Measurements from ENCODE around the gene PDXK. TPM values are rescaled to one million over a fixed set of nuclear protein-coding genes. Genes with fewer than 3 reads are reported as not detected.

Gene PDXK
- total and polyA plus RNA-seq, 9 of the 15 experiments (the other 6 are each of a cell fraction or from before 2014, with no cell fraction given) = 5.6 to 162 (median 76.5) TPM

DNA sequence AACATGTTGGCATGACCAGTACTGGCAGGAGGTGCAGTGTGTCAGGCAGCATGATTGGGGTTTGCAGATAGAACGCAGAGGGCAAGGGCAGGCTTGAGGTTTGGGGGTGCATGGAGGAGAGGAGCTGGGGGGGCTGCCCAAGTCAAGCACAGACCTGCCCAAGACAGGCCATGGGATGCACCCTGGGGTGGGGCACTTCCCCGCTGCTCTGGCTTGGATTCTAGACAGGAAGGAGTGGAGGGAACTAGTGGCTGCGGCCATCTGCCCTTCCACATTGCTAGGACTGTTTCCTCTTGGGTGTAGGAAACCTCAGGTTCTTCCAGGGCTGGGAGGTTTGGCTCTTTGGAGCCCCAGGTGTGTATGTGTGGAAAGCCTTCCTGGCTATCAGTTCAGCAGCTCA lies 3.0 kb downstream of the PDXK start (continued):
- TF ChIP-seq, protein P1, sequence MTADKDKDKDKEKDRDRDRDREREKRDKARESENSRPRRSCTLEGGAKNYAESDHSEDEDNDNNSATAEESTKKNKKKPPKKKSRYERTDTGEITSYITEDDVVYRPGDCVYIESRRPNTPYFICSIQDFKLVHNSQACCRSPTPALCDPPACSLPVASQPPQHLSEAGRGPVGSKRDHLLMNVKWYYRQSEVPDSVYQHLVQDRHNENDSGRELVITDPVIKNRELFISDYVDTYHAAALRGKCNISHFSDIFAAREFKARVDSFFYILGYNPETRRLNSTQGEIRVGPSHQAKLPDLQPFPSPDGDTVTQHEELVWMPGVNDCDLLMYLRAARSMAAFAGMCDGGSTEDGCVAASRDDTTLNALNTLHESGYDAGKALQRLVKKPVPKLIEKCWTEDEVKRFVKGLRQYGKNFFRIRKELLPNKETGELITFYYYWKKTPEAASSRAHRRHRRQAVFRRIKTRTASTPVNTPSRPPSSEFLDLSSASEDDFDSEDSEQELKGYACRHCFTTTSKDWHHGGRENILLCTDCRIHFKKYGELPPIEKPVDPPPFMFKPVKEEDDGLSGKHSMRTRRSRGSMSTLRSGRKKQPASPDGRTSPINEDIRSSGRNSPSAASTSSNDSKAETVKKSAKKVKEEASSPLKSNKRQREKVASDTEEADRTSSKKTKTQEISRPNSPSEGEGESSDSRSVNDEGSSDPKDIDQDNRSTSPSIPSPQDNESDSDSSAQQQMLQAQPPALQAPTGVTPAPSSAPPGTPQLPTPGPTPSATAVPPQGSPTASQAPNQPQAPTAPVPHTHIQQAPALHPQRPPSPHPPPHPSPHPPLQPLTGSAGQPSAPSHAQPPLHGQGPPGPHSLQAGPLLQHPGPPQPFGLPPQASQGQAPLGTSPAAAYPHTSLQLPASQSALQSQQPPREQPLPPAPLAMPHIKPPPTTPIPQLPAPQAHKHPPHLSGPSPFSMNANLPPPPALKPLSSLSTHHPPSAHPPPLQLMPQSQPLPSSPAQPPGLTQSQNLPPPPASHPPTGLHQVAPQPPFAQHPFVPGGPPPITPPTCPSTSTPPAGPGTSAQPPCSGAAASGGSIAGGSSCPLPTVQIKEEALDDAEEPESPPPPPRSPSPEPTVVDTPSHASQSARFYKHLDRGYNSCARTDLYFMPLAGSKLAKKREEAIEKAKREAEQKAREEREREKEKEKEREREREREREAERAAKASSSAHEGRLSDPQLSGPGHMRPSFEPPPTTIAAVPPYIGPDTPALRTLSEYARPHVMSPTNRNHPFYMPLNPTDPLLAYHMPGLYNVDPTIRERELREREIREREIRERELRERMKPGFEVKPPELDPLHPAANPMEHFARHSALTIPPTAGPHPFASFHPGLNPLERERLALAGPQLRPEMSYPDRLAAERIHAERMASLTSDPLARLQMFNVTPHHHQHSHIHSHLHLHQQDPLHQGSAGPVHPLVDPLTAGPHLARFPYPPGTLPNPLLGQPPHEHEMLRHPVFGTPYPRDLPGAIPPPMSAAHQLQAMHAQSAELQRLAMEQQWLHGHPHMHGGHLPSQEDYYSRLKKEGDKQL (CRISPR knock-in tag; IDR thresholded peaks at IDR 0.05; ENCODE audit: borderline replicate concordance) = no peak
- TF ChIP-seq HDGF (IDR thresholded peaks at IDR 0.05) (no peak), SMAD1 (IDR thresholded peaks at IDR 0.05; ENCODE audit: low read depth, low read length, partially characterized antibody) (no peak), ARNT (IDR thresholded peaks at IDR 0.05) (no peak), ZKSCAN1 (IDR thresholded peaks at IDR 0.05; ENCODE audit: low read depth, low read length) (no peak), PPARD (CRISPR knock-in tag; IDR thresholded peaks at IDR 0.05) (no peak), ZZZ3 (IDR thresholded peaks at IDR 0.05) (no peak)
- TF ChIP-seq, protein P2, sequence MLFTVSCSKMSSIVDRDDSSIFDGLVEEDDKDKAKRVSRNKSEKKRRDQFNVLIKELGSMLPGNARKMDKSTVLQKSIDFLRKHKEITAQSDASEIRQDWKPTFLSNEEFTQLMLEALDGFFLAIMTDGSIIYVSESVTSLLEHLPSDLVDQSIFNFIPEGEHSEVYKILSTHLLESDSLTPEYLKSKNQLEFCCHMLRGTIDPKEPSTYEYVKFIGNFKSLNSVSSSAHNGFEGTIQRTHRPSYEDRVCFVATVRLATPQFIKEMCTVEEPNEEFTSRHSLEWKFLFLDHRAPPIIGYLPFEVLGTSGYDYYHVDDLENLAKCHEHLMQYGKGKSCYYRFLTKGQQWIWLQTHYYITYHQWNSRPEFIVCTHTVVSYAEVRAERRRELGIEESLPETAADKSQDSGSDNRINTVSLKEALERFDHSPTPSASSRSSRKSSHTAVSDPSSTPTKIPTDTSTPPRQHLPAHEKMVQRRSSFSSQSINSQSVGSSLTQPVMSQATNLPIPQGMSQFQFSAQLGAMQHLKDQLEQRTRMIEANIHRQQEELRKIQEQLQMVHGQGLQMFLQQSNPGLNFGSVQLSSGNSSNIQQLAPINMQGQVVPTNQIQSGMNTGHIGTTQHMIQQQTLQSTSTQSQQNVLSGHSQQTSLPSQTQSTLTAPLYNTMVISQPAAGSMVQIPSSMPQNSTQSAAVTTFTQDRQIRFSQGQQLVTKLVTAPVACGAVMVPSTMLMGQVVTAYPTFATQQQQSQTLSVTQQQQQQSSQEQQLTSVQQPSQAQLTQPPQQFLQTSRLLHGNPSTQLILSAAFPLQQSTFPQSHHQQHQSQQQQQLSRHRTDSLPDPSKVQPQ (CRISPR knock-in tag; IDR thresholded peaks at IDR 0.05; ENCODE audit: borderline replicate concordance) = no peak
- TF ChIP-seq, protein P3, sequence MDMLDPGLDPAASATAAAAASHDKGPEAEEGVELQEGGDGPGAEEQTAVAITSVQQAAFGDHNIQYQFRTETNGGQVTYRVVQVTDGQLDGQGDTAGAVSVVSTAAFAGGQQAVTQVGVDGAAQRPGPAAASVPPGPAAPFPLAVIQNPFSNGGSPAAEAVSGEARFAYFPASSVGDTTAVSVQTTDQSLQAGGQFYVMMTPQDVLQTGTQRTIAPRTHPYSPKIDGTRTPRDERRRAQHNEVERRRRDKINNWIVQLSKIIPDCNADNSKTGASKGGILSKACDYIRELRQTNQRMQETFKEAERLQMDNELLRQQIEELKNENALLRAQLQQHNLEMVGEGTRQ (CRISPR knock-in tag; IDR thresholded peaks at IDR 0.05) = no peak
- TF ChIP-seq, protein P4, sequence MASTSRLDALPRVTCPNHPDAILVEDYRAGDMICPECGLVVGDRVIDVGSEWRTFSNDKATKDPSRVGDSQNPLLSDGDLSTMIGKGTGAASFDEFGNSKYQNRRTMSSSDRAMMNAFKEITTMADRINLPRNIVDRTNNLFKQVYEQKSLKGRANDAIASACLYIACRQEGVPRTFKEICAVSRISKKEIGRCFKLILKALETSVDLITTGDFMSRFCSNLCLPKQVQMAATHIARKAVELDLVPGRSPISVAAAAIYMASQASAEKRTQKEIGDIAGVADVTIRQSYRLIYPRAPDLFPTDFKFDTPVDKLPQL (IDR thresholded peaks at IDR 0.05; ENCODE audit: extremely low read depth, insufficient read length) = no peak
- TF ChIP-seq, protein P5, sequence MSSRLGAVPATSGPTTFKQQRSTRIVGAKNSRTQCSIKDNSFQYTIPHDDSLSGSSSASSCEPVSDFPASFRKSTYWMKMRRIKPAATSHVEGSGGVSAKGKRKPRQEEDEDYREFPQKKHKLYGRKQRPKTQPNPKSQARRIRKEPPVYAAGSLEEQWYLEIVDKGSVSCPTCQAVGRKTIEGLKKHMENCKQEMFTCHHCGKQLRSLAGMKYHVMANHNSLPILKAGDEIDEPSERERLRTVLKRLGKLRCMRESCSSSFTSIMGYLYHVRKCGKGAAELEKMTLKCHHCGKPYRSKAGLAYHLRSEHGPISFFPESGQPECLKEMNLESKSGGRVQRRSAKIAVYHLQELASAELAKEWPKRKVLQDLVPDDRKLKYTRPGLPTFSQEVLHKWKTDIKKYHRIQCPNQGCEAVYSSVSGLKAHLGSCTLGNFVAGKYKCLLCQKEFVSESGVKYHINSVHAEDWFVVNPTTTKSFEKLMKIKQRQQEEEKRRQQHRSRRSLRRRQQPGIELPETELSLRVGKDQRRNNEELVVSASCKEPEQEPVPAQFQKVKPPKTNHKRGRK (tag; IDR thresholded peaks at IDR 0.05) = no peak

Measured in K562 (cell line).